ENCODE measurements around the gene TANC1.

The TANC1 gene

GRCh38 chr2:159164457-159164911, 196.0 kb downstream of the TANC1 start:
- Histone ChIP-seq H3K4me1 (ENCODE audit: control insufficient read depth in 2 of 2, insufficient read depth in 1 of 2, low read depth in 1 of 2, low read length in 2 of 2) (no peaks in the 10 kb centered on the region), H3K79me1 (ENCODE audit: low read depth, low read length) (no peaks in the 10 kb centered on the region), H3K27me3 (ENCODE audit: control insufficient read depth in 3 of 3, insufficient read depth in 3 of 3, low read depth in 1 of 3, low read length in 3 of 3) (no peaks in the 10 kb centered on the region), H3K9me3 (replicated peaks in 1 of 2; ENCODE audit: control insufficient read depth in 2 of 2, insufficient read depth in 1 of 2, low read depth in 1 of 2, low read length in 2 of 2) (peaks cover 2 to 8% of the 10 kb centered on the region in 2 donors), H3K4me3 (ENCODE audit: low read length in 2 of 2) (no peak overlapping the region), H2AK5ac (ENCODE audit: low read depth, low read length) (no peak overlapping the region), H3K4ac (ENCODE audit: low read length) (no peak overlapping the region), H3K4me2 (ENCODE audit: insufficient read depth, low read length, poor library complexity, severe bottlenecking) (no peak overlapping the region), H3K9ac (ENCODE audit: low read depth, low read length, poor library complexity) (no peak overlapping the region), H3K27ac (replicated peaks; ENCODE audit: low read length) (no peak overlapping the region), H2BK15ac (ENCODE audit: low read length) (no peak overlapping the region), H3K18ac (ENCODE audit: low read length) (no peak overlapping the region), H2BK5ac (ENCODE audit: low read length) (no peak overlapping the region), H2AFZ (ENCODE audit: low read length) (no peak overlapping the region), H3K36me3 (replicated peaks in 1 of 2; ENCODE audit: control insufficient read depth in 2 of 2, insufficient read depth in 2 of 2, low read length in 2 of 2) (peaks cover 0 to 76% of the 10 kb centered on the region in 2 donors), H2BK12ac (ENCODE audit: low read length) (no peak overlapping the region), H3K14ac (ENCODE audit: low read length) (no peak overlapping the region), H2BK120ac (ENCODE audit: low read depth, low read length) (no peak overlapping the region), H4K91ac (ENCODE audit: low read depth, low read length, poor library complexity) (no peak overlapping the region), H3K23ac (ENCODE audit: low read depth, low read length, poor library complexity) (no peak overlapping the region), H4K8ac (ENCODE audit: low read depth, low read length) (no peak overlapping the region)
- no CpG with 5 or more reads among the region's 3 CpGs for WGBS, 2 donors (ENCODE audit: extremely low coverage in 2 of 2, insufficient read length in 2 of 2, insufficient replicate concordance in 1 of 2)
- DNase-seq (ENCODE audit: low spot score), result no peak

- Histone ChIP-seq H3K27me3 (ENCODE audit: control insufficient read depth in 3 of 3, insufficient read depth in 3 of 3, low read depth in 1 of 3, low read length in 3 of 3) (no peaks in the 10 kb centered on the region), H3K4me2 (ENCODE audit: insufficient read depth, low read length, poor library complexity, severe bottlenecking) (no peak overlapping the region), H4K91ac (ENCODE audit: low read depth, low read length, poor library complexity) (no peak overlapping the region), H3K79me1 (ENCODE audit: low read depth, low read length) (no peaks in the 10 kb centered on the region), H2BK5ac (ENCODE audit: low read length) (no peak overlapping the region), H3K4me1 (ENCODE audit: control insufficient read depth in 2 of 2, insufficient read depth in 1 of 2, low read depth in 1 of 2, low read length in 2 of 2) (no peaks in the 10 kb centered on the region), H3K9me3 (replicated peaks in 1 of 2; ENCODE audit: control insufficient read depth in 2 of 2, insufficient read depth in 1 of 2, low read depth in 1 of 2, low read length in 2 of 2) (peaks cover 2 to 8% of the 10 kb centered on the region in 2 donors), H3K23ac (ENCODE audit: low read depth, low read length, poor library complexity) (no peak overlapping the region), H2BK120ac (ENCODE audit: low read depth, low read length) (no peak overlapping the region), H3K9ac (ENCODE audit: low read depth, low read length, poor library complexity) (no peak overlapping the region), H3K27ac (replicated peaks; ENCODE audit: low read length) (no peak overlapping the region), H3K14ac (ENCODE audit: low read length) (no peak overlapping the region), H4K8ac (ENCODE audit: low read depth, low read length) (no peak overlapping the region), H2AFZ (ENCODE audit: low read length) (no peak overlapping the region), H2AK5ac (ENCODE audit: low read depth, low read length) (no peak overlapping the region), H2BK15ac (ENCODE audit: low read length) (no peak overlapping the region), H3K18ac (ENCODE audit: low read length) (no peak overlapping the region), H3K4me3 (ENCODE audit: low read length in 2 of 2) (no peak overlapping the region), H3K36me3 (replicated peaks in 1 of 2; ENCODE audit: control insufficient read depth in 2 of 2, insufficient read depth in 2 of 2, low read length in 2 of 2) (peaks cover 0 to 79% of the 10 kb centered on the region in 2 donors), H3K4ac (ENCODE audit: low read length) (no peak overlapping the region), H2BK12ac (ENCODE audit: low read length) (no peak overlapping the region)
- no peak for DNase-seq (ENCODE audit: low spot score)
- WGBS, 2 donors (ENCODE audit: extremely low coverage in 2 of 2, insufficient read length in 2 of 2, insufficient replicate concordance in 1 of 2), result no CpG with 5 or more reads among the region's 4 CpGs
Measured at GRCh38 chr2:159165048-159165447, 196.6 kb downstream of the TANC1 start.

GRCh38 chr2:159168707-159169106, 200.3 kb downstream of the TANC1 start:
- H3K36me3 ChIP-seq (replicated peaks in 1 of 2; ENCODE audit: control insufficient read depth in 2 of 2, insufficient read depth in 2 of 2, low read length in 2 of 2), result peaks cover 0 to 79% of the 10 kb centered on the region in 2 donors
- no peak overlapping the region for H3K9ac ChIP-seq (ENCODE audit: low read depth, low read length, poor library complexity)
- H2BK12ac ChIP-seq (ENCODE audit: low read length), result no peak overlapping the region
- no peak overlapping the region for H3K18ac ChIP-seq (ENCODE audit: low read length)
- peaks cover 2 to 8% of the 10 kb centered on the region in 2 donors for H3K9me3 ChIP-seq (replicated peaks in 1 of 2; ENCODE audit: control insufficient read depth in 2 of 2, insufficient read depth in 1 of 2, low read depth in 1 of 2, low read length in 2 of 2)
- no peak overlapping the region for H3K4me3 ChIP-seq (ENCODE audit: low read length in 2 of 2)
- H2BK15ac ChIP-seq (ENCODE audit: low read length), result no peak overlapping the region
- DNase-seq (ENCODE audit: low spot score), result no peak
- H2AFZ ChIP-seq (ENCODE audit: low read length), result no peak overlapping the region
- H3K79me1 ChIP-seq (ENCODE audit: low read depth, low read length), result no peaks in the 10 kb centered on the region
- no peak overlapping the region for H2BK120ac ChIP-seq (ENCODE audit: low read depth, low read length)
- H3K4me1 ChIP-seq (ENCODE audit: control insufficient read depth in 2 of 2, insufficient read depth in 1 of 2, low read depth in 1 of 2, low read length in 2 of 2), result no peaks in the 10 kb centered on the region
- H3K27ac ChIP-seq (replicated peaks; ENCODE audit: low read length), result no peak overlapping the region
- no peak overlapping the region for H3K4ac ChIP-seq (ENCODE audit: low read length)
- no peak overlapping the region for H2AK5ac ChIP-seq (ENCODE audit: low read depth, low read length)
- no peak overlapping the region for H3K4me2 ChIP-seq (ENCODE audit: insufficient read depth, low read length, poor library complexity, severe bottlenecking)
- no peak overlapping the region for H4K91ac ChIP-seq (ENCODE audit: low read depth, low read length, poor library complexity)
- WGBS, 2 donors (ENCODE audit: extremely low coverage in 2 of 2, insufficient read length in 2 of 2, insufficient replicate concordance in 1 of 2), result no CpG with 5 or more reads among the region's 1 CpG
- no peak overlapping the region for H4K8ac ChIP-seq (ENCODE audit: low read depth, low read length)
- H2BK5ac ChIP-seq (ENCODE audit: low read length), result no peak overlapping the region
- no peak overlapping the region for H3K14ac ChIP-seq (ENCODE audit: low read length)
- no peak overlapping the region for H3K23ac ChIP-seq (ENCODE audit: low read depth, low read length, poor library complexity)
- H3K27me3 ChIP-seq (ENCODE audit: control insufficient read depth in 3 of 3, insufficient read depth in 3 of 3, low read depth in 1 of 3, low read length in 3 of 3), result no peaks in the 10 kb centered on the region

- Histone ChIP-seq H3K9me3 (replicated peaks in 1 of 2; ENCODE audit: control insufficient read depth in 2 of 2, insufficient read depth in 1 of 2, low read depth in 1 of 2, low read length in 2 of 2) (peaks cover 2 to 8% of the 10 kb centered on the region in 2 donors), H3K27me3 (ENCODE audit: control insufficient read depth in 3 of 3, insufficient read depth in 3 of 3, low read depth in 1 of 3, low read length in 3 of 3) (no peaks in the 10 kb centered on the region), H2BK5ac (ENCODE audit: low read length) (no peak overlapping the region), H3K4me3 (ENCODE audit: low read length in 2 of 2) (no peak overlapping the region), H3K9ac (ENCODE audit: low read depth, low read length, poor library complexity) (no peak overlapping the region), H2BK12ac (ENCODE audit: low read length) (no peak overlapping the region), H2AK5ac (ENCODE audit: low read depth, low read length) (no peak overlapping the region), H3K79me1 (ENCODE audit: low read depth, low read length) (no peaks in the 10 kb centered on the region), H3K18ac (ENCODE audit: low read length) (no peak overlapping the region), H3K4ac (ENCODE audit: low read length) (no peak overlapping the region), H3K27ac (replicated peaks; ENCODE audit: low read length) (no peak overlapping the region), H3K36me3 (replicated peaks in 1 of 2; ENCODE audit: control insufficient read depth in 2 of 2, insufficient read depth in 2 of 2, low read length in 2 of 2) (peaks cover 0 to 80% of the 10 kb centered on the region in 2 donors), H3K14ac (ENCODE audit: low read length) (no peak overlapping the region), H4K8ac (ENCODE audit: low read depth, low read length) (no peak overlapping the region), H3K4me2 (ENCODE audit: insufficient read depth, low read length, poor library complexity, severe bottlenecking) (no peak overlapping the region), H2BK15ac (ENCODE audit: low read length) (no peak overlapping the region), H3K4me1 (ENCODE audit: control insufficient read depth in 2 of 2, insufficient read depth in 1 of 2, low read depth in 1 of 2, low read length in 2 of 2) (no peaks in the 10 kb centered on the region), H2BK120ac (ENCODE audit: low read depth, low read length) (no peak overlapping the region), H2AFZ (ENCODE audit: low read length) (no peak overlapping the region), H4K91ac (ENCODE audit: low read depth, low read length, poor library complexity) (no peak overlapping the region), H3K23ac (ENCODE audit: low read depth, low read length, poor library complexity) (no peak overlapping the region)
- DNase-seq (ENCODE audit: low spot score), result no peak
- WGBS, 2 donors (ENCODE audit: extremely low coverage in 2 of 2, insufficient read length in 2 of 2, insufficient replicate concordance in 1 of 2), result no CpG with 5 or more reads among the region's 6 CpGs
Measured at GRCh38 chr2:159169187-159169586, 200.7 kb downstream of the TANC1 start.
